HepG2 (cell line): ENCODE measurements around the gene SLC6A16. TPM values are rescaled to one million over a fixed set of nuclear protein-coding genes. Genes with fewer than 3 reads are reported as not detected.

ENCODE experiments used
- ATAC-seq: fragments of 200-7000 bp; cut with Tn5 transposase; 3 replicates; pipeline ENCODE4 v1.9.1; 2020; ENCODE audit warnings: mild to moderate bottlenecking, moderate library complexity
- BruUV-seq: library from RNA; stranded (reverse); fragments of 400-500 nt; replicated peaks from 2 replicates; lab custom pipeline; 2021; lab: Mats Ljungman, UMichigan
- CTCF ChIA-PET: fragments of 300-600 bp; formaldehyde crosslinking; extraction: SDS; loops from one replicate; lab custom pipeline; 2021; ENCODE audit warnings: low total read pairs, inconsistent platforms, low intra/inter-chr PET ratio; lab: Yijun Ruan, JAX
- POLR2A ChIA-PET: fragments of 350-600 bp; sonication (Branson Sonifier 250); formaldehyde crosslinking; loops from one replicate; lab custom pipeline; 2020; ENCODE audit warnings: antibody characterized with exemption, inconsistent platforms; lab: Yijun Ruan, JAX
- DNase-seq: peaks from one replicate; pipeline ENCODE4 v3.0.0-alpha.2; 2015; ENCODE audit warnings: low spot score
- FAIRE-seq: peaks from 3 replicates; lab custom pipeline; 2011; peaks lifted over from hg19 to GRCh38; lab: Jason Lieb, UNC
- H2AFZ ChIP-seq: one replicate; pipeline ENCODE4 v1.6.1; 2011; ENCODE audit warnings: low read length, inconsistent platforms
- H3K27ac ChIP-seq: fragments of 300-600 bp; 3 replicates; pipeline ENCODE4 v1.8.0; 2011; ENCODE audit warnings: mixed run types, mild to moderate bottlenecking, mixed read lengths, low read length, inconsistent platforms; ENCODE audit not compliant: insufficient read depth; ENCODE audit errors: extremely low read length
- H3K27me3 ChIP-seq, 2 experiments: fragments of 200-600 bp in 1 of 2; 2 replicates in 1 of 2; 3 replicates in 1 of 2; pipeline versions ENCODE4 v1.6.0 to v1.8.0; 2011; ENCODE audit warnings: low read length in 2 of 2, mild to moderate bottlenecking in 2 of 2, moderate library complexity in 2 of 2, inconsistent platforms in 1 of 2; ENCODE audit not compliant: insufficient read depth in 2 of 2, control insufficient read depth in 1 of 2
- H3K36me3 ChIP-seq, 2 experiments: fragments of 200-600 bp in 1 of 2; replicated peaks in 1 of 2; 2 replicates in 1 of 2; 3 replicates in 1 of 2; pipeline versions ENCODE4 v1.5.1 to v1.8.0; 2011; ENCODE audit warnings: low read length in 2 of 2, inconsistent platforms in 1 of 2; ENCODE audit not compliant: insufficient read depth in 2 of 2, control insufficient read depth in 1 of 2
- H3K4me1 ChIP-seq: 2 replicates; pipeline ENCODE4 v1.5.1; 2012; ENCODE audit warnings: low read length, inconsistent platforms; ENCODE audit not compliant: insufficient read depth
- H3K4me2 ChIP-seq: 2 replicates; pipeline ENCODE4 v1.6.0; 2011; ENCODE audit warnings: low read depth, low read length, inconsistent platforms
- H3K4me3 ChIP-seq, 3 experiments: fragments of 200-600 bp in 1 of 3; sonication (generic), shearing (Covaris generic) in 1 of 3; replicated peaks in 1 of 3; 2 replicates each; pipeline ENCODE4 v1.5.1; 2011 to 2016; ENCODE audit warnings: low read length in 3 of 3, inconsistent platforms in 2 of 3, low read depth in 2 of 3, mild to moderate bottlenecking in 2 of 3, control low read depth in 1 of 3, mixed read lengths in 1 of 3; ENCODE audit not compliant: insufficient read depth in 1 of 3
- H3K79me2 ChIP-seq: one replicate; pipeline ENCODE4 v1.6.1; 2011; ENCODE audit warnings: low read length, inconsistent platforms; ENCODE audit not compliant: insufficient read depth
- H3K9ac ChIP-seq: 2 replicates; pipeline ENCODE4 v1.6.0; 2011; ENCODE audit warnings: mild to moderate bottlenecking, low read depth, low read length, inconsistent platforms; ENCODE audit not compliant: insufficient read depth
- H3K9me3 ChIP-seq: 2 replicates; pipeline ENCODE4 v1.5.1; 2012; ENCODE audit warnings: mild to moderate bottlenecking, low read length
- H4K20me1 ChIP-seq: 2 replicates; pipeline ENCODE4 v1.6.0; 2011; ENCODE audit warnings: inconsistent platforms, mild to moderate bottlenecking, low read length, moderate library complexity; ENCODE audit not compliant: insufficient read depth
- E2F1 ChIP-seq: sonication (generic); formaldehyde crosslinking; IDR thresholded peaks from 2 replicates; pipeline ENCODE4 v1.5.0; 2020; ENCODE audit warnings: missing genetic modification reagents
- KAT2B ChIP-seq: fragments of 150-350 bp; IDR thresholded peaks from 2 replicates; pipeline ENCODE4 v1.6.1; 2014; ENCODE audit warnings: low read depth, low read length, borderline replicate concordance
- KLF9 ChIP-seq: IDR thresholded peaks from 2 replicates; pipeline ENCODE4 v1.6.1; 2016; ENCODE audit warnings: low read depth
- RCOR2 ChIP-seq: IDR thresholded peaks from 2 replicates; pipeline ENCODE4 v1.6.1; 2016; ENCODE audit warnings: missing biosample characterization, missing genetic modification reagents
- REL ChIP-seq: sonication (generic); formaldehyde crosslinking; conservative IDR thresholded peaks from 2 replicates; pipeline ENCODE4 v1.8.0; 2022; ENCODE audit warnings: mild to moderate bottlenecking, missing genetic modification reagents, moderate library complexity
- RFXAP ChIP-seq: sonication (generic); formaldehyde crosslinking; IDR thresholded peaks from 2 replicates; pipeline ENCODE4 v1.4.0; 2020; ENCODE audit warnings: missing genetic modification reagents, borderline replicate concordance
- SMAD3 ChIP-seq: sonication (generic); formaldehyde crosslinking; IDR thresholded peaks from 2 replicates; pipeline ENCODE4 v1.4.0; 2020; ENCODE audit warnings: missing genetic modification reagents
- SMC3 ChIP-seq: IDR thresholded peaks from 2 replicates; pipeline ENCODE4 v1.6.1; 2011; ENCODE audit warnings: low read length, improper control_type of control experiment
- ZNF275 ChIP-seq: sonication (generic); formaldehyde crosslinking; IDR thresholded peaks from 2 replicates; pipeline ENCODE4 v1.8.0; 2022; ENCODE audit warnings: missing genetic modification reagents, mild to moderate bottlenecking, inconsistent platforms, borderline replicate concordance
- ZNF615 ChIP-seq: sonication (generic); formaldehyde crosslinking; IDR thresholded peaks from 2 replicates; pipeline ENCODE4 v1.5.0; 2020; ENCODE audit warnings: mild to moderate bottlenecking, missing genetic modification reagents, borderline replicate concordance
- ZZZ3 ChIP-seq: sonication (generic); formaldehyde crosslinking; IDR thresholded peaks from 2 replicates; pipeline ENCODE4 v1.4.0; 2020; ENCODE audit warnings: missing genetic modification reagents, mild to moderate bottlenecking, borderline replicate concordance
- WGBS: methylation state at CpG from one replicate; pipeline ENCODE4 v1.1.6; 2017; ENCODE audit warnings: low lambda C conversion rate; 5-methylcytosine and 5-hydroxymethylcytosine counted together
- in situ Hi-C: cut with HindIII; loops from 2 replicates; pipeline ENCODE4 v1.10.0; 2017; ENCODE audit warnings: low pct_unique_long_range_greater_than_20kb; ENCODE audit not compliant: extremely low pct_ligation_motif_present
- intact Hi-C: fragments of 100-400 bp; cut with micrococcal nuclease; formaldehyde crosslinking; loops from one replicate; pipeline ENCODE4 v1.10.0; 2022; ENCODE audit not compliant: unreplicated experiment
- polyA plus RNA-seq, 8 experiments: library from polyadenylated mRNA; depleted of rRNA in 3 of 8; stranded (reverse) in 7 of 8; unstranded in 1 of 8; fragments of >200 nt; fragmentation: Illumina TruSeq in 4 of 8; extraction: Trizol in 4 of 8; gene quantifications; 2 replicates each; pipeline versions ENCODE4 v1.2.1 to v1.2.3, GENCODE V29; 2011 to 2016; ENCODE audit warnings: low read depth in 4 of 8, missing spikeins in 1 of 8, mixed read lengths in 1 of 8; ENCODE audit not compliant: insufficient read depth in 1 of 8
- total RNA-seq, 5 experiments: library from RNA; depleted of rRNA; stranded (reverse); fragments of >200 nt; fragmentation: Illumina TruSeq; extraction: Trizol; gene quantifications; 2 replicates each; pipeline ENCODE4 v1.2.3, GENCODE V29; 2016; ENCODE audit warnings: low read depth in 1 of 5

The SLC6A16 gene
- total and polyA plus RNA-seq, 2 of the 13 experiments (the other 11 are each of a cell fraction or from before 2014, with no cell fraction given), result 0.07 to 0.18 TPM

- Histone ChIP-seq H3K27ac (no peak overlapping the region), H4K20me1 (no peaks in the 10 kb centered on the region), H3K4me2 (no peak overlapping the region), H3K36me3 (peaks cover 5 to 6% of the 10 kb centered on the region in 2 experiments; a peak in 2 of 5 replicates), H3K27me3 (no peaks in the 10 kb centered on the region), H3K79me2 (no peaks in the 10 kb centered on the region), H2AFZ (no peak overlapping the region), H3K4me1 (no peaks in the 10 kb centered on the region)
- CTCF ChIA-PET, result no interaction called here
- POLR2A ChIA-PET, result interaction anchor here (1.7 kb wide), 1 partner anchor 12 kb away, joined by 6 read pairs; the partner anchor contains the start of gene TEAD2
- FAIRE-seq (no peak), ATAC-seq (no peak)
- in situ Hi-C loops, result no loop called here
- BruUV-seq, result no TSS peak
- TF ChIP-seq ZNF275 (CRISPR knock-in tag) (no peak), REL (CRISPR knock-in tag) (no peak), RFXAP (CRISPR knock-in tag) (no peak), ZZZ3 (CRISPR knock-in tag) (no peak), RCOR2 (CRISPR knock-in tag) (no peak), E2F1 (CRISPR knock-in tag) (no peak), SMAD3 (no peak), KAT2B (no peak), ZNF615 (no peak), KLF9 (no peak), SMC3 (no peak)
- TF ChIP-seq, all 625 proteins: peak for 0
- 94% methylated on average over 2 of the region's 2 CpGs for WGBS
- DNase-seq, result no peak
- Histone ChIP-seq H3K4me3 (no peak overlapping the region), H3K9ac (no peak overlapping the region), H3K9me3 (no peaks in the 10 kb centered on the region)
- intact Hi-C loops, result no loop called here
Measured at GRCh38 chr19:49349567-49349966, 24.6 kb upstream of the SLC6A16 start.
